HG03045 (cell line): ENCODE data around the gene NT5C1A.
A peak's percentile ranks its signal among the peaks of the same experiment; 100 is the strongest.

ENCODE experiments used
- ATAC-seq: cut with Tn5 transposase; IDR thresholded peaks from one replicate; pipeline ENCODE4 v1.9.1; 2021; ENCODE audit warnings: mild to moderate bottlenecking, moderate library complexity; ENCODE audit not compliant: unreplicated experiment

NT5C1A gene

DNA sequence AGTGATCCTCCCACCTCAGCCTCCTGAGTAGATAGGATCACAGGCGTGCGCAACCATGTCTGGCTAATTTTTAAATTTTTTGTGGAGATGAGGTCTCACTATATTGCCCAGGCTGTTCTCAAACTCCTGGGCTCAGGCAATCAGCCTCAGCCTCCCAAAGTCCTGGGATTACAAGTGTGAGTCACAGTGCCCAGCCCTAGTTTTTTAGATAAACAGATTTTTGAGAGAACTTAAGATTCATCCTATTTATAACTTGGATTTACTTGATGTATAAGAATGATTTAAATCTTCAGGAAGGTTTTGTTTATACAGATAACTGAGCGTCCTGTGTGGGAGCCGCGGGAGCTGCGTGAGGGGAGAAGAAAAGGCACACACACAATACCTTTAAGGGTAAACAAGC lies 58.7 kb downstream of the NT5C1A start:
- ATAC-seq, result no peak

DNA sequence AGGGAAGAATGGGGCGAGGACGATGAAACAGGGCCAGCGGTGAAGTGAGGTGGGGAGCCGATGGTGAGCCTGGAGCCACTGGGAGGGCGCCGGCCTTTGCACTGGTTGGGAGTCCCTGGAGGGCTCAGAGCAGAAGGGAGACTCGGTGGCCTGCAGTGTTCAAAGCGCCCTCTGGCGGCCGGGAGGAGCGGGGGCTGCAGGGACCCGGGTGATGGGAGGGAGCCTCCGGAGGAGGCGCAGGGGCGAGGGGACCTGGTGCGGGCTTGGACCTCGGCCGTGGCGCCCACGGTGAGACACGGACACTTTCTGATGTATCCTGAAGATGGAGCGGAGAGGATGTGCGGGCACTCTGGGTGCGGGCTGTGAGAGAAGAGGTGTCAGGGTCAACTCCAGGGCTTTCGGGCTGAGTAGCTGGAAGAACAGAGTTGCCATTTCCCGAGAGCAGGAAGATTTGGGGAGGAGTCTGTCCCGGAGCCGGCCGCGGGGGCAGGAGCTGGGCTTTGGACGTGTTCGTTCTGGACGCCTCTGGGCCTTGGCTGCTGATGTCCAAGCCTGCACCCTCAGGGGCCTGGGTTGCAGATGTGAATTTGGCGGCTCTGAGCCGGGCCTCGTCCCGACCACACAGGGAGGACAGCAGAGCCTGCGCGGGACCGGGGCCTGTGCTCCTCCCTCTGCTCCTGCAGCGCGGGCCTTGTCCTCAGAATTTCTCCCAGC lies 62.1 kb downstream of the NT5C1A start:
- ATAC-seq, result peak; percentile 62
